OCI-LY1 (cell line): ENCODE measurements around the gene RNU6-9.

Experiments
- EZH2 ChIP-seq: fragments of 200-600 bp; sonication (generic), shearing (Covaris generic); IDR thresholded peaks from 2 replicates; pipeline ENCODE4 v1.8.0; 2017; ENCODE audit warnings: borderline replicate concordance, mixed run types, mild to moderate bottlenecking, antibody characterized with exemption, low read length, moderate library complexity, mixed read lengths
- TF ChIP-seq, protein P1 (sequence below): fragments of 200-600 bp; sonication (generic), shearing (Covaris generic); IDR thresholded peaks from 2 replicates; pipeline ENCODE4 v1.5.1; 2017; ENCODE audit warnings: mild to moderate bottlenecking, antibody characterized with exemption, low read length, moderate library complexity, mixed read lengths

GRCh38 chr19:858284-858683 lies 35.0 kb upstream of the RNU6-9 start:
- TF ChIP-seq, protein P1, sequence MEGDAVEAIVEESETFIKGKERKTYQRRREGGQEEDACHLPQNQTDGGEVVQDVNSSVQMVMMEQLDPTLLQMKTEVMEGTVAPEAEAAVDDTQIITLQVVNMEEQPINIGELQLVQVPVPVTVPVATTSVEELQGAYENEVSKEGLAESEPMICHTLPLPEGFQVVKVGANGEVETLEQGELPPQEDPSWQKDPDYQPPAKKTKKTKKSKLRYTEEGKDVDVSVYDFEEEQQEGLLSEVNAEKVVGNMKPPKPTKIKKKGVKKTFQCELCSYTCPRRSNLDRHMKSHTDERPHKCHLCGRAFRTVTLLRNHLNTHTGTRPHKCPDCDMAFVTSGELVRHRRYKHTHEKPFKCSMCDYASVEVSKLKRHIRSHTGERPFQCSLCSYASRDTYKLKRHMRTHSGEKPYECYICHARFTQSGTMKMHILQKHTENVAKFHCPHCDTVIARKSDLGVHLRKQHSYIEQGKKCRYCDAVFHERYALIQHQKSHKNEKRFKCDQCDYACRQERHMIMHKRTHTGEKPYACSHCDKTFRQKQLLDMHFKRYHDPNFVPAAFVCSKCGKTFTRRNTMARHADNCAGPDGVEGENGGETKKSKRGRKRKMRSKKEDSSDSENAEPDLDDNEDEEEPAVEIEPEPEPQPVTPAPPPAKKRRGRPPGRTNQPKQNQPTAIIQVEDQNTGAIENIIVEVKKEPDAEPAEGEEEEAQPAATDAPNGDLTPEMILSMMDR: no peak
- TF ChIP-seq EZH2: no peak
